Vagina (tissue), 2 donors: ENCODE measurements around the gene EPB41L2. TPM values are rescaled to one million over a fixed set of nuclear protein-coding genes. Genes with fewer than 3 reads are reported as not detected.

Experiments
- DNase-seq, 2 donors: peaks; one replicate each; pipeline ENCODE4 v3.0.0-alpha.2; 2017; ENCODE audit errors: extremely low spot score in 2 of 2
- H3K27ac ChIP-seq: fragments of 200-600 bp; sonication (generic); one replicate; pipeline ENCODE4 v1.5.1; 2019
- H3K27me3 ChIP-seq: fragments of 200-600 bp; sonication (generic); one replicate; pipeline ENCODE4 v1.5.1; 2019
- H3K36me3 ChIP-seq, 2 donors: fragments of 200-600 bp; sonication (generic); one replicate each; pipeline ENCODE4 v1.5.1; 2017 to 2019
- H3K4me1 ChIP-seq: fragments of 200-600 bp; sonication (generic); one replicate; pipeline ENCODE4 v1.5.1; 2019
- H3K4me3 ChIP-seq, 2 donors: fragments of 200-600 bp; sonication (generic); 1 replicate in 1 of 2; 2 replicates in 1 of 2; pipeline ENCODE4 v1.5.1; 2016 to 2019
- H3K9me3 ChIP-seq: fragments of 200-600 bp; sonication (generic); one replicate; pipeline ENCODE4 v1.5.1; 2019
- POLR2A ChIP-seq, 2 donors: fragments of 450-650 bp; IDR thresholded peaks; one replicate each; pipeline ENCODE4 v1.6.1; 2017; ENCODE audit warnings: antibody characterized with exemption in 2 of 2, mild to moderate bottlenecking in 2 of 2, moderate library complexity in 2 of 2
- POLR2AphosphoS5 ChIP-seq, 2 donors: sonication (generic); formaldehyde crosslinking; IDR thresholded peaks; one replicate each; pipeline ENCODE4 v1.9.0; 2017; ENCODE audit warnings: antibody characterized with exemption in 2 of 2, mild to moderate bottlenecking in 2 of 2, low read depth in 1 of 2; ENCODE audit not compliant: insufficient read depth in 1 of 2
- intact Hi-C: fragments of 100-400 bp; cut with DNase I; formaldehyde crosslinking; loops from one replicate; pipeline ENCODE4 v1.15.1; 2023
- total RNA-seq: library from RNA; depleted of rRNA; stranded (reverse); fragments of >200 nt; gene quantifications from one replicate; pipeline ENCODE4 v1.2.3, GENCODE V29; 2016
- TF ChIP-seq, protein P1 (sequence below), 3 experiments: fragments of 450-650 bp in 2 of 3; fragments of 200-600 bp in 1 of 3; sonication (generic) in 1 of 3; IDR thresholded peaks; one replicate each; pipeline ENCODE4 v1.5.1; 2017 to 2019; ENCODE audit warnings: antibody characterized with exemption in 3 of 3, mild to moderate bottlenecking in 2 of 3, moderate library complexity in 2 of 3

Gene EPB41L2
- total RNA-seq, 1 donor from 2014 or later, result 96.7 TPM

DNA sequence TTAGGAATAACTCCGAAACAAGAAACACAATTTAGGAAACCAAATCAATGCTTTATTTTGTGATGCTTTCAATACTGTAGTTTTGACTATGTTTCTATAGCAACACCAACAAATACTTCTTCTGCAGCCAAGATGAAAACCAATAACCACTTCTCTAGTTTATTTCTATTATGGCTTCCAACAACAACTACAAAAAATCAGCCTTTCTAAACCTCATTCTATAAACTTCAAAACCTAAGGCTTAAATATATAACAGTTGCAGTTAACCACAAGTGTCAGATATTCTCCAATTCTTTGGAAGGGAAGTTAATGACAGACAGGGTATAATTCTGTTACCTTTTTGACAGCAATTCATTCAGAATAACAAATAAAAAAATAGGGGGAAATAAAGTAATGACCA is 80.9 kb downstream of the EPB41L2 start:
- Histone ChIP-seq H3K4me1 (peaks cover 16% of the 10 kb centered on the region), H3K27ac (no peak overlapping the region), H3K9me3 (no peaks in the 10 kb centered on the region), H3K36me3 (no peaks in the 10 kb centered on the region), H3K27me3 (no peaks in the 10 kb centered on the region), H3K4me3 (no peak overlapping the region)
- intact Hi-C loops, result no loop called here
- no peak for TF ChIP-seq POLR2AphosphoS5 (IDR thresholded peaks at IDR 0.05; ENCODE audit: insufficient read depth in 1 of 2, low read depth in 1 of 2)
- TF ChIP-seq, protein P1, sequence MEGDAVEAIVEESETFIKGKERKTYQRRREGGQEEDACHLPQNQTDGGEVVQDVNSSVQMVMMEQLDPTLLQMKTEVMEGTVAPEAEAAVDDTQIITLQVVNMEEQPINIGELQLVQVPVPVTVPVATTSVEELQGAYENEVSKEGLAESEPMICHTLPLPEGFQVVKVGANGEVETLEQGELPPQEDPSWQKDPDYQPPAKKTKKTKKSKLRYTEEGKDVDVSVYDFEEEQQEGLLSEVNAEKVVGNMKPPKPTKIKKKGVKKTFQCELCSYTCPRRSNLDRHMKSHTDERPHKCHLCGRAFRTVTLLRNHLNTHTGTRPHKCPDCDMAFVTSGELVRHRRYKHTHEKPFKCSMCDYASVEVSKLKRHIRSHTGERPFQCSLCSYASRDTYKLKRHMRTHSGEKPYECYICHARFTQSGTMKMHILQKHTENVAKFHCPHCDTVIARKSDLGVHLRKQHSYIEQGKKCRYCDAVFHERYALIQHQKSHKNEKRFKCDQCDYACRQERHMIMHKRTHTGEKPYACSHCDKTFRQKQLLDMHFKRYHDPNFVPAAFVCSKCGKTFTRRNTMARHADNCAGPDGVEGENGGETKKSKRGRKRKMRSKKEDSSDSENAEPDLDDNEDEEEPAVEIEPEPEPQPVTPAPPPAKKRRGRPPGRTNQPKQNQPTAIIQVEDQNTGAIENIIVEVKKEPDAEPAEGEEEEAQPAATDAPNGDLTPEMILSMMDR (IDR thresholded peaks at IDR 0.05), result no peak
- TF ChIP-seq POLR2A (IDR thresholded peaks at IDR 0.05), result no peak
- DNase-seq, result no peak

DNA sequence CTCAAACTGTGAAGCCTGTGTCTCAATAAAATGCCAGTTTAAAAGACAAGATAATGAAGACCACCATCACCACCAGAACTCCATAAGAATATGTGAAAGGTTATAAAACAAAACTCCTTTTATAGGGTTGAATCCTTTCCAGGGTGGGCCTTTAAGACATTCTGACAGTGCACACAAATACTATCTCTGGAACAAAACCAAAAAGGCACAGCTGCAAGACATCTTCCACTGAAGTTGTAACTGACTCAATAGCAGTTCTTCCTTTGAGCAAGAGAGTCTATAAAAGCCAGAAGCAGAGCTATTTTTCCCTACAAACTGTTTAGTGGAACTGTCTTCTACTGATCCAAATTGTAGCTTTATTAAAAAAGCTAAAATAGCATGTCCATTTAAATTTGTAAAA is 81.6 kb downstream of the EPB41L2 start:
- no peak for DNase-seq
- peaks cover 16% of the 10 kb centered on the region for H3K4me1 ChIP-seq
- H3K27ac ChIP-seq, result no peak overlapping the region
- intact Hi-C loops, result no loop called here
- no peaks in the 10 kb centered on the region for H3K36me3 ChIP-seq
- H3K9me3 ChIP-seq, result no peaks in the 10 kb centered on the region
- H3K4me3 ChIP-seq, result no peak overlapping the region
- no peaks in the 10 kb centered on the region for H3K27me3 ChIP-seq
- TF ChIP-seq, protein P1 (IDR thresholded peaks at IDR 0.05), result no peak
- TF ChIP-seq POLR2AphosphoS5 (IDR thresholded peaks at IDR 0.05; ENCODE audit: insufficient read depth in 1 of 2, low read depth in 1 of 2), result no peak
- TF ChIP-seq POLR2A (IDR thresholded peaks at IDR 0.05), result no peak

DNA sequence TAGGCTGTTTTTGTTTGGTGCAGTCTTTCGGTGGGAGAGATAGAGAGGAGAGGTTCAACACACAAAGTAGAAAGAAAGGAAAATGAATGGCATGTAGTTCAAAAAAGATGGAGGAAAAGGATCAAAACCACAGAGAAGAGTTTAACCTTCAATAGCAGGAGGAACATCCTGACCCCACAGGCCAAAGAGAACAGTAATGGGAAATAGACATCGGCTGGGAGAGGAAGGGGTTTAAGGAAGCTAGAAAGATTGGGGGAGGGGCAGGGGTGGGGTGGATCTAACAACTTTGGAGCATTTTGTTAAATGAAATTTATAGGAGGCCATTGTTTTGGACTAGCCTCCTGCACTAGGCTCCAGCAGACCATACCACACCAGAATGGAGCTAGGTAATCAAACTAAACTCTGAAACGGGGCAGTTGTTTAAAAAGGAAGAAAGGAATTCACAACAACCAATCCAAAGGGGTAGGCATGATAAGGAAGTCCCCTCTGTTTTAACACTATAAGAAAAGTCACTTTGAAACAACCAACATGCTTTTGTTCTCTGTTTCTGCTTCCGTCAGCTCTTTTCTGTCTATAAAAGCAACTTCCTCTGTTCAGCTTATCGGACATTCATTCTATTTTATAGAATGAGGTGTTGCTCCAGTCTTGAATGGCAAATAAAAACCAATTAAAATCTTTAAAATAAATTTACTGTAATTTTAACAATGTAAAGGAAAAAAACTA is 82.6 kb downstream of the EPB41L2 start:
- intact Hi-C loops, result no loop called here
- H3K4me3 ChIP-seq, result no peak overlapping the region
- H3K27me3 ChIP-seq, result no peaks in the 10 kb centered on the region
- TF ChIP-seq POLR2AphosphoS5 (IDR thresholded peaks at IDR 0.05; ENCODE audit: insufficient read depth in 1 of 2, low read depth in 1 of 2) (no peak), POLR2A (IDR thresholded peaks at IDR 0.05) (no peak)
- TF ChIP-seq, protein P1 (IDR thresholded peaks at IDR 0.05), result no peak
- no peaks in the 10 kb centered on the region for H3K9me3 ChIP-seq
- peaks cover 16% of the 10 kb centered on the region for H3K4me1 ChIP-seq
- H3K27ac ChIP-seq, result no peak overlapping the region
- H3K36me3 ChIP-seq, result no peaks in the 10 kb centered on the region
- no peak for DNase-seq

DNA sequence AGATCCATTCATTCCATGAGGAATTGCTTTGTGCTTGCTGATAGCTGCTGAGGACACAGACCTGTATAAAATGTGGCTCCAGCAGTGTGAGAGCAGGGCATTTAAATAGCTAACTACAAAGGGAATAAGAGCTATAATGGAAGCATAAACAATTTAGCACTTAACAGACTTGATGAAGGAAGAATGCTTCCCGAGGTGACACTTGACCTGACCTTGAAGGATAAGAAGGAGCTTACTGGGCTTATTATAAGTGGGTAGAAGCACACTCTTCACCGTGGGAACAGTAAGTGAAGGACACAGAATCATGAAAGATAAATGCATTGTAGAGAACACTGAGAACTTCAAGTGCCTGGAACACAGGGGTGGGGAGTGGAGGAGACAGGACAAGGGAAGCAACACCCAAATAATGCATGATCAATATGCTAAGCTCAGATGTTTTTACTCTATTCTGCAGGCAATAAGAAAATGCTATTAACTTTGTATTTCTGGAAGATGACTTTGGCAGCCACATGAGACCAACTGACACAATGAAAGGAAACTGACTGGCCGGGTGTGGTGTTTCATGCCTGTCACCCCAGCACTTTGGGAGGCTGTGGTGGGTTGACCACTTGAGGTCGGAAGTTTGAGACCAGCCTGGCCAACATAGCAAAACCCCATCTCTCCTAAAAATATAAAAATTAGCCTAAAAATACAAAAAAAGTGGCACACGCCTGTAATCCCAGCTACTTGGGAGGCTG is 84.2 kb downstream of the EPB41L2 start:
- no peak overlapping the region for H3K27ac ChIP-seq
- TF ChIP-seq, protein P1 (IDR thresholded peaks at IDR 0.05), result no peak
- TF ChIP-seq POLR2AphosphoS5 (IDR thresholded peaks at IDR 0.05; ENCODE audit: insufficient read depth in 1 of 2, low read depth in 1 of 2), result no peak
- TF ChIP-seq POLR2A (IDR thresholded peaks at IDR 0.05), result no peak
- H3K27me3 ChIP-seq, result no peaks in the 10 kb centered on the region
- H3K36me3 ChIP-seq, result no peaks in the 10 kb centered on the region
- intact Hi-C loops, result no loop called here
- H3K9me3 ChIP-seq, result no peaks in the 10 kb centered on the region
- no peak overlapping the region for H3K4me3 ChIP-seq
- peaks cover 16% of the 10 kb centered on the region for H3K4me1 ChIP-seq
- no peak for DNase-seq

DNA sequence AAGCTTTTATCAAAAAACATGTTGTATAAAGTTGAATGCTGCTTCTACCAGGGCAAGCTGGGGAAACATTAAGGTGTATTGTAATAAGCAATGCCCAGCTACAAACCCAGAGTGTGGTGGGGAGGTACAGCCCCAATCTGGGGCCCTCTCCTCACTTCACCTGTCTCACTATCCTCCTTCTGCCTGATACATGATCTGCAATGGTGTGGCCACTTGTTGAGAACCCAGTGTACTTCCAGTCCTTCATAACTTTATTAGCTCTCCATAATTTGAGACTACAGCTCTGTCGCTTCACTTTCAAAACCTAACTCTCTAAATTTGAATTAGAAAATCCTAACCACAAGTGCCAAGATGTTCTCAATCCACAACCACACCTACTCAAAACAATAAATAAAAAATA is 84.9 kb downstream of the EPB41L2 start:
- Histone ChIP-seq H3K27ac (no peak overlapping the region), H3K9me3 (no peaks in the 10 kb centered on the region), H3K4me1 (peaks cover 16% of the 10 kb centered on the region), H3K27me3 (no peaks in the 10 kb centered on the region), H3K36me3 (no peaks in the 10 kb centered on the region), H3K4me3 (no peak overlapping the region)
- intact Hi-C loops, result no loop called here
- DNase-seq, result no peak
- TF ChIP-seq POLR2A (IDR thresholded peaks at IDR 0.05) (no peak), POLR2AphosphoS5 (IDR thresholded peaks at IDR 0.05; ENCODE audit: insufficient read depth in 1 of 2, low read depth in 1 of 2) (no peak)
- TF ChIP-seq, protein P1 (IDR thresholded peaks at IDR 0.05), result no peak
